ENCODE data around the gene ASIC1.

Gene ASIC1

GRCh38 chr12:50041062-50041860 is 16.1 kb upstream of the ASIC1 start:
- no peak for DNase-seq

DNA sequence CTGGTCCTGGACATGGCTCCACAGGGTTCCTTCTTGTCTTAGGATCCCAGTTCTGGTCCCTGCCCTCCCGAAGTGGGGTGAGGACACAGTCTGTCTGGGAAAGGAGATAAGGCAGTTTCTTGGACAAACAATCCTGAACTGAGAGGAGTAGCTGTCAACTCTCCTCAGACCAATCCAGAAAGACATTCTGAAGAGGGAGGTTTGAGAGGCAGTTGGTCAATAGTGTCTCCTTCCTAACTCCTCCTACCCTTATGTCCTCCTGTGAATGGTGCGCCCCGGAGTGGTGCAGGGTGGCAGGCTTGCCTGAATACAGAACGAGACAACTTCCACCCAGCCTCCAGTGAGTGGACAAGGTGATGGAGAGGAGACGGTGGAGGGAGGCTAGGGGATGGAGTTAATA is 15.4 kb upstream of the ASIC1 start:
- no peak for DNase-seq

- no peak for DNase-seq
Measured at GRCh38 chr12:50042693-50043092, 14.7 kb upstream of the ASIC1 start.

DNA sequence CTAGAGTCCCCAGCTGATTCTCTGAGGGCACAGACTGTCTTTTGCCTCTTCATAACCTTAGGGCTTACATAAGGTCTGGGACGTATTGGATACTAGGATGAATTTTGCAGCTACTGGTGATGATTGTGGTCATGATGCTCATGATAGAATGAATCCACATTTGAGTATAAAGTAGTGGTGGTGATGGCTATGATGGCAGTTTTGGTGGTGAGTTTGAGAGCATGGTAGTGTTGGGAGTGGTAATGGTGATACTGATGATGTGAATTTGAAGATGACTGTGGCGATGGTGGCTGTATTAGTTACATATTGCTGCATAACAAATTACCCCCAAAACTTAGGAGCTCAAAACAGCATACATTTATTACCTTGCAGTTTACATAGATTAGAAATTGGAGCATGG is 14.1 kb upstream of the ASIC1 start:
- DNase-seq, result no peak

DNA sequence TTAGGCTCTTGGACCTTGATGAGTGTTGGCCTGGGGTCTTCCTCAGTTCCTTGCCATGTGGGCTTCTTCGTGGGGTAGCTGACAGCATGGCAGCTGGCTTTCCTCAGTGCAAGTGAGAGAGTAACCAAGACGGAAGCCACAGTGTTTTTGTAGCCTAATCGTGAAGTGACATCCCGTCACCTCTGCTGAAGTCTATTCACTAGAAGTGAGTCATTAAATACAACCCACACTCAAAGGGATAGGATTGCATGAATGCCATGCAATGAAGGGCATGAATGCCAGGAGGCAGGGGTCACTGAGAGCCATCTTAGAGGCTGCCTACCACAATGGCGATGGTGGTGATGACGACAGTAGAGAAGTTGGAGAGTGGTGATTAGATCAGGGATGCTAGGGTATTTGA is 13.5 kb upstream of the ASIC1 start:
- no peak for DNase-seq

GRCh38 chr12:50047693-50048250 is 9.6 kb upstream of the ASIC1 start:
- no peak for DNase-seq

DNA sequence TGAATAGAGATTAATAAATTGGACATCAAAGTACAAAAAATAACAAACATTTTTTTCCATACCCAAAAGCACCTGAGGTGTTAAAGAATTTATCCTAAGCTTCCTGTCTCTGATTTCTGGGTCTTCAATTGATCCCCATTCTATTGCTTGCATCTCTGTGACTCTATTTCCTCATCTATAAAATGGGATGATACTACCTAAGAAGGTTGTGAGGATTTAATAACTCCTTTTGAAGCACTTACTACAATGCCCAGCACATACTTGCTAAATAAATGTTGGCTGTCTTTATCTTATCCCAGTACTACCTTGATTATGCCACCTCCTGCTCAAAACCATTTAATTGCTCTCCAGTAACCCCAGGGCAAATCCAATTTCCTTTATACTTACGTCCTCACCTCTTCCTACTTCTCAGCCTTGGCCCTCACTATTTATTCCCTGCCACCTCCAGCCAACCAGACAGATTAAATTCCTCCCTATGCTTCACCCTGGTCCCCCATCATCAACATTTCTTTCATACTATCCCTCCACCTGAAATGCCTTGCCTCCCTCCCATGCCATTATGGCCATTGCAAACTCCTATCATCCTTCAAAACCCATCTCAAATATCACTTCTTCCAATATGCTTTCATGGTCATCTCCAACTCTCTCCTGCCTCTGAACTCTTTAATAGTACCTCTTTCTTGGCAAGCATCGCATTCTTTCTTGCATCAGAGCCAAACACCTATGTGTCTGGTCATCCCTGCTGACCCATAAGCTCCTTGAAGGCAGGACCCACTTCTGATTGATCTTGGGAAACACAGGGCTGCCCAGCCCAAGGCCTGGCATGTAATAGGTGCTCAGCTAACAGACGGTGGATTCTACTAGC is 7.9 kb upstream of the ASIC1 start:
- no peak for DNase-seq

DNA sequence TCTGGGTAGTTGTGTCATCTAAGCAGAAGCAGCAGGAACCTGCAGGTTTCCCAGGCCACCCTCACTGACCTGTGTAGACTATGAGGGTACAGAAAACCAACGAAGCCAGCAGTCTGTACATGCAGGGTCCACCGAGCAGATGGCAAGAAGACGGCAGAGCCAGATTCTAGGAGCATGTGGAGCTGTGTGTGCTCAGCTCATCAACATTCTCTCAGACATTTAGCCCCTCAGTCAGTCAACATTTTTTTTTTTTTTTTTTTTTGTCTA is 7.3 kb upstream of the ASIC1 start:
- no peak for DNase-seq

DNA sequence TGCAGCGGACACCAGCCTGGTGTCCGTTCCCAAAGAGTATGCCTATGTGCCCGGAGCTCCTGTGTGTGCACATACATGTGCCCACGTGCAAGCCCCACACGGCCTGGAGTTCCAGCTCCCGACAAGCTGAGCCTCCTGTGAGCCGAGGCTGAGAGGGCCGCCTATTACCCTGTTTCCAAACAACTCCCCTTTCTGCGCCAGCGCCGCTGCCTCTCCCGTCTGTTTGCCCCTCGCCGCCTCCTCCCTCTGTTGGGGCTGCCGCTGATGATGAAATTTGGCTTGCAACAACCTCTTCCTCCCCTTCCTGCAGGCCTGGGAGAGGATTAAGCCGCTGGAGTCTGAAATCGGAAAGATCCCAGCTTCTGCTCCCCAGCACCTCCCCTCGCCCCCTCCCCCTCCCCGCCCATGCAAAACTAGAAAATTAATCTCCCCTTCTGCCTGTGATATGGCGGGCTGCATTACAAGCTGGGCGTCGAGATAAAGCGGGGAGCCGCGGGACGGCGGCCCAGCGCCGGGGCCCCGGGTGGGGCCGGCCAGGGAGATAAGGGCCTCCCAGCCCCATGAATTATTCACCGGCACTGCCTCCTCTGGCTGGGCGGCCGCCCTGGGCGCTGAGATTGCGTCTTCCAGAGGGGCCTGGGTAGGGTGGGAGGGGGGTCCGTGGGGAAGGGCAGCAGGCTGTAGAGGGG is 6.8 kb upstream of the ASIC1 start:
- no peak for DNase-seq

DNA sequence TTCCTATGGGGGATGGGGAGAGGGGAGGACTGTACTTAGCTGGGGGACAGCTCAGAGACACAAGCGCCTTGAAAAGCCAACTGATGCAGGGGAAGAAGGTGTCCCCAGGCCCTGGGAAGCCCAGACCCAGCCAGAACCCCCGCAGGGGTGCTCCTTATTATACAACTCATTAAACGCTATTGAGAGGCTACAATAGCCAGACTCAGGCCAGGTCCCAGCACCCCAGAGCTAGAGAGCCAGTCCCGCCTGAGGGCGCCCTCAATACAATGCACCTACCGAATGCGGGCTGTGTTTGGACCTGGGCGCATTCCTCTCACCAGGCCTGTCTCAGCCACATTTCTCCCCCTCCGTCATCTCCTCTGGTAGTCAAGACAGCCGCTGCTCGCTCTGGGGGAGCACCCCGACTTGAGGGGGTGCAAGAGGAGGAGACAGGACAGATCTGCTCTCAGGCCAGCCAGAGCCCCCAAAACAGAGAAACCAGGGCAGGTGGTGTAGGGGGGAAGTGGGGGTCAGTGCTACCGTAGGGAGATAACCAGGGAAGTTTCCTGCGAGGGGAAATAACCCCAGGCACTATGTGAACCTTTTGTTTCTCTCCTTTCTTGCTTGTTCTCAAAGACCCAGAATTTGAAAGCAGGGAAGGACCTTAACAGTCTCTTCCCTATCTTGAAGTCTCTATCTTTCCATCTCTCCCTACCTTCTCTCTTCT is 6.1 kb upstream of the ASIC1 start:
- no peak for DNase-seq

GRCh38 chr12:50052544-50052943 is 4.9 kb upstream of the ASIC1 start:
- no peak for DNase-seq

DNA sequence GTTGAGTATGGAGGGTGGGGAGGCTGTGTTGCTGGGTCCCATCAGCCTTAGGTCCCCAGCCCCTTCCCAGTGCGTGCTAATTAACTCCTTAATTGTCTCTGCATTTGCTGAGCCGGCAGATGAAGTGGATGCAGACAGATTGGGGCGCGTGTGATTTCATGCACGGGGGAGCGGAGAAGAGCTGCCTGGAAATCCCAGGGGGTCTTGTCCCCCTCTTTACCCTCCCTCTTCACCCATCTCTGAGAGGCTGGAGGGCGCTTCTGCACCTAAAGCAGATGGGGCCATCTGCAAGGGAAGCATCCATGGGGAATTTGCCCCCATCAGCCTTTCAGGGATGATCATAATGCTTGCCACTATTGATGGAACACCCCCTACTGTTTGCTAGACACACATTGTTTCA is 4.4 kb upstream of the ASIC1 start:
- no peak for DNase-seq

DNA sequence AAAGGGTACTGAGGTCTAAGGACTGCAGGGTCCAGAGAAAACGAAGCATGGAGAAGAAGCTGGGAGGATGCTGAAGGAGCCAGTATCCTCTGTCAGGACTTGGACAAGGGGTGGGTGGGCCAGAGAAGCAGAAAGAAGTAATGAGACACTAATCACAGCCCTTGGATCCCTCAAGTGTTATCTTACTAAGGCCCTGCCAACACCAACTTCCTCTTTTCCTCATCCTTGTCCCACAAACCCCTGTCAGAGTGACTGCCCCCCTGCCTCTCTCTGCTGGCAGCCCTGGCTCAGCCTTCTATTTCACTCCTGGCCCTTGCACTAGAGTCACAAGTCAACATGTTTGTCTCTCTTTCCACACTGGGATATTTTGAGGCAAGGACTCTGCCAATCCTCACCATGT is 3.8 kb upstream of the ASIC1 start:
- no peak for DNase-seq

- DNase-seq, result peak; percentile 27
Measured at GRCh38 chr12:50055831-50056638, 1.4 kb upstream of the ASIC1 start.

GRCh38 chr12:50056639-50056976 is 788 bp upstream of the ASIC1 start:
- DNase-seq, result no peak

DNA sequence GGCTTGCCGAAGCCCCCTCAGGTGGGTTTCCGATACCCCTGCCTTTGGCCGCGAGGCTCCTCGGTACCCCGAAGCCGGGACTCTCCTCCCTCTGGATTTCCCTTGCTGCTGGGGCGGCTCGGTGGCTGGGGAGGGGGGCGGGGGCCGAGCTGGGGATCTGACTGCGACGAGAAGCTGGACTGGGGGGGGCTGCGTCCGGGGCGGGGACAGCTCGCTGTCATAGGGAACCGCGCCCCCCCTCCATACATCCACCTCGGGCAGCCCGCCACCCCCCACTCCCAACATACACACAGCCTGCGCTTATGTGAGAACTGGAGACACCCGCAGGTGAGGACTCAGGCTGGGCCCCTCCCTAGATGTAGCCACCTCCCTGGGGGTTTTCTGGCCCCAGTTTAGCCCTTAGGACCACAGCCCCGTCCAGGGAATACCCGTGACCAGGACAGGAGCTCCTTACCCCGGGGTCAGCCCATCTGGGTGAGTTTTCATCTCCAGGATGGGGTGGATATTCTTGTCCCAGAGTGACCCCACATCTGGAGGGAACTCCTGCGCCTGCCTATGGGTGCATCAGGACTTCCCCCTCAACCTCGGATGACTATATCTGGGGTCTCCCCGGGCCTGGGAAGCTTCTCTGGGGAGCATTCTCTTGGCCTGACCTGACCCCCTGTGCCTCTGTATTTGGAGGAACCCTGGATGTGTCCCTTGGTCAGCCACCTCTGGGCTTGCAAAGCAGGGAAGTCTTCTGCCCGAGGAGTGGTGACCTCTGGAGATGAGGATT is 687 bp downstream of the ASIC1 start:
- no peak for DNase-seq

- DNase-seq, result peak; percentile 17
Measured at GRCh38 chr12:50058743-50059312, 1.4 kb downstream of the ASIC1 start.

DNA sequence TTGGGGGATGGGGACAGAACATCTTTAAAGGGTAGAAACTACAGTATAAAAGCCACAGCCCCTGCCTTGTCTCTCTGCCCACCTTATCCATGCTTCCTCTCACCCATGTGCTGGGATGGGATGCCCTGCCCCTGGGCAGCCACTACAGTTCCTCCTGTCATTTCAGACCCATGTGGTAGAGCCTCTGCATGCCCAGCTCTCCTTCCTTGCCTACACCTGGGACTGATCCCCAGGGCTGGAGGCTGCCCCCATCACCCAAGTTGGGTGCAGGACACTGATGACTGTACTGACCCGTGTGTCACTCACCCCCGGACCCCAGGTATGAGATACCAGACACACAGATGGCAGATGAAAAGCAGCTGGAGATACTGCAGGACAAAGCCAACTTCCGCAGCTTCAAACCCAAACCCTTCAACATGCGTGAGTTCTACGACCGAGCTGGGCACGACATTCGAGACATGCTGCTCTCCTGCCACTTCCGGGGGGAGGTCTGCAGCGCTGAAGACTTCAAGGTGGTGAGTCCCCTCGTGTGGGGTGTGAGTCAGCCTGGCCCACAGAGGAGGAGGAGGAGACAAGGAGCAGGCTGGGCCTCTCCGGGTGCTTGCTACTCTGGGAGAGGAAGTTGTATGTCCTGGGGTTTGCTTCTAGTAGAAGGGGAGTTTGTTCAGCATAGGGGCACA is 2.2 kb downstream of the ASIC1 start:
- no peak for DNase-seq

DNA sequence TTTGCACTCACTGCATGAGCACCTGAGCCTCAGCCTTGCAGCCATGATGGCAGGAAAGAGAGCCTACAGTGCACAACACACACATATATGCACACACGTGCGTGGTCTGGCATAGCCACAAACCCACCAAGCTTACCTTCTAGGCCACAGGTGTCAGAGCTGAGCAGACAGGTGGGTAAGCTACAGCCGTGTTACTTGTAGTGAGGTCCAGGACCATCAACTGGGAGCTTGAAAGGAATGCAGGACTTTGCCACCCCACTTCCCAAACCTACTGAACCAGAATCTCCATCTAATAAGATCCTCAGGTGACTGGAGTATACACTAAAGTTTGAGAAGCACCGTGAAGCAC is 2.7 kb downstream of the ASIC1 start:
- DNase-seq, result no peak

DNA sequence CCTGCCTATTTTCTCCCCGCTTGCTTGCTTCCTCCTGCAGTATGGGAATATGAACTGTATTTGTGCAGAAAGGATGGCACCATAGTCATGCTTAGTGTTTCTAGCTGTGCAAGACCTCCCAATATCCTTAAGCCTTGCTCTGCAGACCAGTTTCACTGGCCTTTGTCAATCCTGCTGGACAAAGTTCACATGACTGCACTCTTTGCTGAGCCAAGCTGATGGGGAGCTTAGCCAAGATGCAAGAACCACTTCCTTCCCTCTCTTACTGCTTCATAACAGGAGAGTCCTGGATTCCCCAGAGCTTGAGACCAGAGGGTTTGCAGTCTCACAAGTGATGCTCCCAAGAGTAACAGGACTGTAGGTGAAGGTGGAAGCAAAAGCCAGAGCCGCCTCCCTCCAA is 3.8 kb downstream of the ASIC1 start:
- DNase-seq, result no peak
